Heart left ventricle (tissue), 16 donors: ENCODE results near the gene CYP19A1. TPM values are rescaled to one million over a fixed set of nuclear protein-coding genes. Genes with fewer than 3 reads are reported as not detected.

Source experiments
- ATAC-seq, 4 donors: fragments of 200-7000 bp; cut with Tn5 transposase; one replicate each; pipeline ENCODE4 v1.9.1; 2020 to 2022; ENCODE audit warnings: moderate library complexity in 4 of 4, mild to moderate bottlenecking in 3 of 4, moderate number of reproducible peaks in 1 of 4
- DNase-seq, 5 donors: peaks; one replicate each; pipeline ENCODE4 v3.0.0-alpha.2; 2020
- H3K27ac ChIP-seq, 12 donors: fragments of 200-600 bp; sonication (generic) in 4 of 12; one replicate each; pipeline versions ENCODE4 v1.5.0 to v1.8.0; 2016 to 2022; ENCODE audit warnings: mild to moderate bottlenecking in 2 of 12
- H3K27me3 ChIP-seq, 9 donors: fragments of 200-600 bp; sonication (generic) in 2 of 9; one replicate each; pipeline versions ENCODE4 v1.5.1 to v1.8.0; 2016 to 2022; ENCODE audit warnings: mild to moderate bottlenecking in 3 of 9
- H3K36me3 ChIP-seq, 9 donors: fragments of 200-600 bp; sonication (generic) in 2 of 9; one replicate each; pipeline versions ENCODE4 v1.5.0 to v1.8.0; 2018 to 2022; ENCODE audit warnings: mild to moderate bottlenecking in 2 of 9
- H3K4me1 ChIP-seq, 12 donors: fragments of 200-600 bp; sonication (generic) in 4 of 12; one replicate each; pipeline versions ENCODE4 v1.5.0 to v1.8.0; 2016 to 2022; ENCODE audit warnings: mild to moderate bottlenecking in 3 of 12
- H3K4me3 ChIP-seq, 12 donors: fragments of 200-600 bp; sonication (generic) in 4 of 12; one replicate each; pipeline versions ENCODE4 v1.5.0 to v1.8.0; 2017 to 2022; ENCODE audit warnings: mild to moderate bottlenecking in 9 of 12, moderate library complexity in 4 of 12
- H3K9me3 ChIP-seq, 12 donors: fragments of 200-600 bp; sonication (generic) in 4 of 12; one replicate each; pipeline versions ENCODE4 v1.5.0 to v1.8.0; 2016 to 2022; ENCODE audit warnings: mild to moderate bottlenecking in 1 of 12
- CTCF ChIP-seq, 12 donors: fragments of 200-600 bp; sonication (generic) in 4 of 12; IDR thresholded peaks; one replicate each; pipeline versions ENCODE4 v1.5.0 to v1.8.0; 2018 to 2022; ENCODE audit warnings: antibody characterized with exemption in 12 of 12, mild to moderate bottlenecking in 5 of 12
- POLR2A ChIP-seq, 2 donors: fragments of 450-650 bp; IDR thresholded peaks; one replicate each; pipeline ENCODE4 v1.6.1; 2017; ENCODE audit warnings: antibody characterized with exemption in 2 of 2, mild to moderate bottlenecking in 2 of 2, moderate library complexity in 2 of 2
- WGBS, 4 donors: extraction: QIAGEN DNeasy Blood & Tissue Kit in 2 of 4; methylation state at CpG; one replicate each; pipeline versions ENCODE4 v1.1.5 to v1.1.7; 2013 to 2018; 5-methylcytosine and 5-hydroxymethylcytosine counted together
- intact Hi-C, 10 donors: fragments of 100-400 bp; cut with DNase I; formaldehyde crosslinking; loops; one replicate each; pipeline versions ENCODE4 v1.11.1 to v1.14.2; 2022
- polyA plus RNA-seq, 2 donors: library from polyadenylated mRNA; stranded (reverse); fragments of 200-250 nt; gene quantifications; one replicate each; pipeline ENCODE4 v1.2.3, GENCODE V29; 2013
- total RNA-seq, 9 donors: library from RNA; depleted of rRNA in 2 of 9; stranded (reverse); fragments of >200 nt in 2 of 9; fragmentation: NEBNext Ultra II Directional in 3 of 9; extraction: Animal tissue kit (Norgen Biotek cat#: 25700) in 3 of 9; gene quantifications; one replicate each; pipeline versions ENCODE4 v1.1.0 to v1.2.4, GENCODE V29; 2016 to 2023
- donor health status: ischemic (EF 13 %, LVEDD 7.1; RV severe dilation, severe dysfunction).
- donor health status: healthy with polysubstance abuse.
- donor health status: DM: no; HTN: yes; CAD: no.
- donor health status: DM: no; HTN: no; CAD: no.
- donor health status: ischemic (EF 25% LVEDD 6.9; RV normal size, moderate dysfunction).
- donor health status: ischemic (EF 25% LVEDD 5.7; RV mildly dilated, moderate dysfunction).
- donor health status: healthy.
- donor health status: DM: yes; HTN: yes; CAD: no.
- donor health status: ischemic (EF 35%, LVEDD 5.7; RV mildly dilated, moderate dysfunction).
- donor health status: nonischemic (EF 11% LVEDD 7.7; RV severe dilation, severe dysfunction).
- donor health status: DM: yes; HTN: yes; CAD: no.
- donor health status: PGD.
- donor health status: ischemic (EF 29% LVEDD 5.4; RV normal size, mild dysfunction).
- donor health status: nonischemic (EF 23%, LVEDD 6.1; RV moderate dilation, normal function).

CYP19A1 gene
- total and polyA plus RNA-seq, 11 donors, result 0.15 to 5.4 (median 0.60) TPM

GRCh38 chr15:51270706-51271105, 67.7 kb downstream of the CYP19A1 start:
- intact Hi-C loops, result loop anchor here in 1 of 10 donors (2.0 kb wide), 1 partner anchor 20 kb away; no protein-coding TSS in a partner anchor
- Histone ChIP-seq H3K4me1 (peaks cover 0 to 17% (median 6%) of the 10 kb centered on the region in 12 donors), H3K27ac (no peak overlapping the region), H3K27me3 (peaks cover 0 to 27% (median 0%) of the 10 kb centered on the region in 9 donors), H3K9me3 (no peaks in the 10 kb centered on the region), H3K4me3 (no peak overlapping the region), H3K36me3 (no peaks in the 10 kb centered on the region)
- 68 to 78% (median 73%) methylated on average over 6 of the region's 6 CpGs for WGBS, 4 donors
- peak in 1 of 4 donors; percentile 71 for ATAC-seq
- TF ChIP-seq POLR2A (IDR thresholded peaks at IDR 0.05) (no peak), CTCF (IDR thresholded peaks at IDR 0.05) (no peak)
- DNase-seq, result no peak

DNA sequence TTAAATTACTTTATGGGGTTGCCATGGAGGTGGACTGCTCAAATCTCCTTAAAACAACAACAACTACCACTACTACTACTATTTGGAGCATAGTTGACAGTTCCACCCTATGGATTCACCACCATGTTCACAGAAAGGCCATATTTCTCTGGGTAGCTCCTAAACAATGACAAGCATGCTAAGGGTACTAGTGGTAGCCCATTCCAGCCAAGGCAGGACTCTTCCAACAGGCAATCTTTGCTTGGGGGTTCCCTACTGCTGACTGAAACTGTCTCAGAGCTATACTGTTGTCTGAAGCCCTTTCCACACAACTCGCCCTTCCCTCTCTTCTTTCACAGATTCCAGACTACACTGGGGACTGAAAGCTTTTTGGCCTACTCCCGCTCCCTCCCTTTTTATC, 68.9 kb downstream of the CYP19A1 start:
- peaks cover 0 to 17% (median 6%) of the 10 kb centered on the region in 12 donors for H3K4me1 ChIP-seq
- no peaks in the 10 kb centered on the region for H3K36me3 ChIP-seq
- no peak for TF ChIP-seq POLR2A (IDR thresholded peaks at IDR 0.05)
- no peak for TF ChIP-seq CTCF (IDR thresholded peaks at IDR 0.05)
- ATAC-seq (no peak), DNase-seq (no peak)
- H3K27ac ChIP-seq, result no peak overlapping the region
- H3K4me3 ChIP-seq, result no peak overlapping the region
- 42 to 93% (median 76%) methylated on average over 2 of the region's 2 CpGs for WGBS, 4 donors
- intact Hi-C loops, result no loop called here
- H3K9me3 ChIP-seq, result no peaks in the 10 kb centered on the region
- H3K27me3 ChIP-seq, result peaks cover 0 to 32% (median 0%) of the 10 kb centered on the region in 9 donors

DNA sequence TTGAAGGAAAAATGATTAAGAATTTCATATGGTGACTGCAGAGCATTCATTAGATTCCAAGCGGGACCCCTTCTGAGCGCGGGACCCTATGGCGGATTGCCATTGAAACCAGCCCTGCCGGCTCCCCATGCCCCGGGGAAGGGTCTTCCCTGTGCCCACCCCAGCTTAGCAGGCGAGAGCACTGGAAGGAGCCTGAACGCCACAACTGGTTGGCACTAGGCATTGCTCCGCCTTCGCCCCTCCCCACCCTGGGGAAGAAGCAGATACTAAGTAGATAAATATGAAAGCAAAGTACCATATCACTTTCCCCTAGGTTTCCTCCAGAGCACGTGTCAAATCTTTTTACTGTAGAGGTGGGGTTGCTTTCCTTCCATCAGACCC, 70.7 kb downstream of the CYP19A1 start:
- Histone ChIP-seq H3K9me3 (no peaks in the 10 kb centered on the region), H3K27ac (peak overlapping the region in 1 of 12 donors; percentile 4), H3K27me3 (peaks cover 0 to 29% (median 0%) of the 10 kb centered on the region in 9 donors), H3K4me3 (peak overlapping the region in 11 of 12 donors; percentile 28 to 64 (median 56)), H3K4me1 (peaks cover 0 to 19% (median 6%) of the 10 kb centered on the region in 12 donors), H3K36me3 (no peaks in the 10 kb centered on the region)
- 7 to 14% (median 9%) methylated on average over 10 to 11 of the region's 11 CpGs for WGBS, 4 donors
- no peak for ATAC-seq
- no peak for TF ChIP-seq CTCF (IDR thresholded peaks at IDR 0.05)
- TF ChIP-seq POLR2A (IDR thresholded peaks at IDR 0.05), result no peak
- DNase-seq, result no peak
- intact Hi-C loops, result no loop called here

DNA sequence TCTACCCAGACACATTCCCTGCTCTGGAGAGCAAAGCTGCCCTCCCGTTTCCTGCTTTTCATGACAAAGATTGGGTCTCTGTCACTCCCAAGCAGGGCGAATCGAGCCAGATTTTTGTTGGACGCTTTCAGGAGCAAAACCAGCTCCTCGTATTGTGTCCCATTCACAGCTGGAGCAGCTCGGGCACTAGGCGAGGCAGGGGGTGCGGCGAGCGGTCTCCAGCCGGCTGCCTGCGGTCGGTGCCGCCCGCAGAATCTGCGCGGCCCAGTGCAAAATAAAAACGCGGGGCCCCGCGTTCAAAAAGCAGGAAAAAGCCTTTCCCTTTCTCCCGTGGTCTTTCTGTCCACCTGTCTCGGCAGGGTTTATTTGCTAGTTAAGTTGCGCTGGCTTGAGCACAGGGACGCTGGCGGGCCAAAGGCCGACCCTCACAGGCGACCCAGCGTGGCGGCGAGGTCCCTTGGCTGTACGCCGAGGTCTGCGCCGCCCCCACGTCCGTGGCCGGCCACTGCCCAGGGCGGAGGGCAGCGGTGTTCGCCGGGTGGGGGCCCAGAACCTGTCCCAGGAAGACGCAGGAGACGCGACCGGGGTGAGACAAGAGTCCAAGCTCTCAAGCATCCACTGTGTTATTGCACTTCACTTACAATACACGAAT, 71.2 kb downstream of the CYP19A1 start:
- peak in 1 of 5 donors; percentile 70 for DNase-seq
- WGBS, 4 donors, result 1% methylated on average over 31 to 47 of the region's 47 CpGs
- intact Hi-C loops, result no loop called here
- Histone ChIP-seq H3K36me3 (no peaks in the 10 kb centered on the region), H3K9me3 (no peaks in the 10 kb centered on the region), H3K27ac (peak overlapping the region in 1 of 12 donors; percentile 4), H3K4me1 (peaks cover 0 to 21% (median 6%) of the 10 kb centered on the region in 12 donors), H3K4me3 (peak overlapping the region; percentile 28 to 64 (median 56)), H3K27me3 (peaks cover 0 to 29% (median 0%) of the 10 kb centered on the region in 9 donors)
- ATAC-seq, result peak in 3 of 4 donors; percentile 42 to 76 (median 49)
- TF ChIP-seq POLR2A (IDR thresholded peaks at IDR 0.05) (no peak), CTCF (IDR thresholded peaks at IDR 0.05) (no peak)
